CD4-positive, alpha-beta memory T cell (primary cell): ENCODE results near the gene RTBDN. TPM values are rescaled to one million over a fixed set of nuclear protein-coding genes. Genes with fewer than 3 reads are reported as not detected.

Experiments used
- CTCF ChIA-PET: fragments of 350-600 bp; sonication (Branson Sonifier 250); formaldehyde crosslinking; loops from one replicate; lab custom pipeline; 2021; ENCODE audit warnings: inconsistent platforms; ENCODE audit not compliant: partially characterized antibody; lab: Charles Lee
- POLR2A ChIA-PET: fragments of 350-600 bp; sonication (Branson Sonifier 250); formaldehyde crosslinking; loops from one replicate; lab custom pipeline; 2021; ENCODE audit not compliant: partially characterized antibody; lab: Charles Lee
- DNase-seq, 5 donors: peaks; one replicate each; pipeline versions ENCODE4 v3.0.0 to v3.0.0-alpha.2; 2020 to 2022; ENCODE audit warnings: mixed read lengths in 1 of 5
- H3K27ac ChIP-seq: one replicate; pipeline ENCODE4 v1.7.0; 2013; ENCODE audit warnings: low read depth, low read length
- H3K27me3 ChIP-seq: 2 replicates; pipeline ENCODE4 v1.7.0; 2013; ENCODE audit warnings: mild to moderate bottlenecking, low read length, moderate library complexity; ENCODE audit not compliant: insufficient read depth
- H3K36me3 ChIP-seq: 2 replicates; pipeline ENCODE4 v1.7.0; 2013; ENCODE audit warnings: mild to moderate bottlenecking, low read length, moderate library complexity; ENCODE audit not compliant: insufficient read depth
- H3K4me1 ChIP-seq: 2 replicates; pipeline ENCODE4 v1.7.0; 2013; ENCODE audit warnings: mild to moderate bottlenecking, low read length, moderate library complexity; ENCODE audit not compliant: insufficient read depth
- H3K4me3 ChIP-seq, 2 donors: one replicate each; pipeline ENCODE4 v1.7.0; 2013; ENCODE audit warnings: low read length in 2 of 2, mild to moderate bottlenecking in 1 of 2
- H3K9me3 ChIP-seq, 2 donors: one replicate each; pipeline ENCODE4 v1.7.0; 2013; ENCODE audit warnings: low read length in 2 of 2, control low read depth in 1 of 2; ENCODE audit not compliant: control insufficient read depth in 1 of 2
- H3K27ac Mint-ChIP-seq, 7 donors: one replicate each; pipeline ENCODE4 v1.8.0; 2020 to 2021; ENCODE audit warnings: mixed read lengths in 7 of 7, mild to moderate bottlenecking in 6 of 7, inconsistent platforms in 3 of 7, moderate library complexity in 3 of 7
- H3K27me3 Mint-ChIP-seq, 2 donors: one replicate each; pipeline ENCODE4 v1.8.0; 2020 to 2021; ENCODE audit warnings: mixed read lengths in 2 of 2
- H3K36me3 Mint-ChIP-seq, 2 donors: one replicate each; pipeline ENCODE4 v1.8.0; 2020 to 2021; ENCODE audit warnings: mixed read lengths in 2 of 2, inconsistent platforms in 1 of 2, mild to moderate bottlenecking in 1 of 2
- H3K4me1 Mint-ChIP-seq, 4 donors: one replicate each; pipeline ENCODE4 v1.8.0; 2020 to 2021; ENCODE audit warnings: mixed read lengths in 4 of 4, mild to moderate bottlenecking in 1 of 4
- H3K4me3 Mint-ChIP-seq, 8 donors: one replicate each; pipeline ENCODE4 v1.8.0; 2020 to 2021; ENCODE audit warnings: mixed read lengths in 8 of 8, mild to moderate bottlenecking in 7 of 8, moderate library complexity in 6 of 8, inconsistent platforms in 3 of 8
- H3K9me3 Mint-ChIP-seq, 8 donors: one replicate each; pipeline ENCODE4 v1.8.0; 2020 to 2021; ENCODE audit warnings: mixed read lengths in 8 of 8, mild to moderate bottlenecking in 5 of 8, inconsistent platforms in 3 of 8, moderate library complexity in 1 of 8
- intact Hi-C: fragments of 100-400 bp; cut with micrococcal nuclease; formaldehyde crosslinking; loops from one replicate; pipeline ENCODE4 v1.15.1; 2023
- polyA plus RNA-seq, 2 donors: library from polyadenylated mRNA; unstranded; fragments of 300-500 nt; fragmentation: Illumina TruSeq; gene quantifications; one replicate each; pipeline ENCODE4 v1.2.3, GENCODE V29; 2021
- total RNA-seq, 2 experiments: library from RNA; stranded (reverse); gene quantifications; one replicate each; pipeline ENCODE4 v1.2.3, GENCODE V29; 2021

RTBDN gene
- total and polyA plus RNA-seq, 4 experiments from 2014 or later: not detected

DNA sequence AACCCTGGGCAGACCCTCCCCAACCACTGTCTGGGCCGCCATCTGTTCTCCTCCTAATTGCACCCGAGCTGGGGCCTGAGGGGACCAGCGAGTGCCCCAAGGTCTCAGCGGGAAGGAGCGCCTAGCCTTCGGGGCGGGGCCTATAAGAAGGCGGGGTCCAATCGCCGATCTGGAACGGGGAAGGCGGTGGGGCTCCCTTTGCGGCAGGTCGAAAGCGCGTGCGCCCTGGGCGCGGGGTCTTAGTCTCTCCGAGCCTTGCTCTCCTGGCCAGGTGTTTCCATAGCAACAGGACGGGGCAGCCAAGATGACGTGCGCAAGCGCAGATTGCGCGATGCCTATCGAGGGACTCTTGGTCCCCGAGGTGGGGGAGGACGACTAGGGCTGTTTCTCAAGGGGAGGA, 6.7 kb upstream of the RTBDN start:
- CTCF ChIA-PET: no interaction called here
- Histone ChIP-seq H3K4me3 (no peak overlapping the region), H3K36me3 (no peaks in the 10 kb centered on the region), H3K9me3 (no peaks in the 10 kb centered on the region), H3K27ac (no peak overlapping the region), H3K27me3 (peaks cover 52% of the 10 kb centered on the region), H3K4me1 (peaks cover 29% of the 10 kb centered on the region)
- POLR2A ChIA-PET: no interaction called here
- H3K27ac Mint-ChIP-seq: no peak overlapping the region
- H3K9me3 Mint-ChIP-seq: peaks cover 0 to 4% (median under 1%) of the 10 kb centered on the region in 8 donors
- DNase-seq: no peak
- H3K27me3 Mint-ChIP-seq: peaks cover 60 to 61% of the 10 kb centered on the region in 2 donors
- peaks cover 0 to 3% of the 10 kb centered on the region in 2 donors for H3K36me3 Mint-ChIP-seq
- H3K4me3 Mint-ChIP-seq: peak overlapping the region in 5 of 8 donors; percentile 18 to 47 (median 29)
- peaks cover 18 to 40% (median 24%) of the 10 kb centered on the region in 4 donors for H3K4me1 Mint-ChIP-seq
- intact Hi-C loops: no loop called here

DNA sequence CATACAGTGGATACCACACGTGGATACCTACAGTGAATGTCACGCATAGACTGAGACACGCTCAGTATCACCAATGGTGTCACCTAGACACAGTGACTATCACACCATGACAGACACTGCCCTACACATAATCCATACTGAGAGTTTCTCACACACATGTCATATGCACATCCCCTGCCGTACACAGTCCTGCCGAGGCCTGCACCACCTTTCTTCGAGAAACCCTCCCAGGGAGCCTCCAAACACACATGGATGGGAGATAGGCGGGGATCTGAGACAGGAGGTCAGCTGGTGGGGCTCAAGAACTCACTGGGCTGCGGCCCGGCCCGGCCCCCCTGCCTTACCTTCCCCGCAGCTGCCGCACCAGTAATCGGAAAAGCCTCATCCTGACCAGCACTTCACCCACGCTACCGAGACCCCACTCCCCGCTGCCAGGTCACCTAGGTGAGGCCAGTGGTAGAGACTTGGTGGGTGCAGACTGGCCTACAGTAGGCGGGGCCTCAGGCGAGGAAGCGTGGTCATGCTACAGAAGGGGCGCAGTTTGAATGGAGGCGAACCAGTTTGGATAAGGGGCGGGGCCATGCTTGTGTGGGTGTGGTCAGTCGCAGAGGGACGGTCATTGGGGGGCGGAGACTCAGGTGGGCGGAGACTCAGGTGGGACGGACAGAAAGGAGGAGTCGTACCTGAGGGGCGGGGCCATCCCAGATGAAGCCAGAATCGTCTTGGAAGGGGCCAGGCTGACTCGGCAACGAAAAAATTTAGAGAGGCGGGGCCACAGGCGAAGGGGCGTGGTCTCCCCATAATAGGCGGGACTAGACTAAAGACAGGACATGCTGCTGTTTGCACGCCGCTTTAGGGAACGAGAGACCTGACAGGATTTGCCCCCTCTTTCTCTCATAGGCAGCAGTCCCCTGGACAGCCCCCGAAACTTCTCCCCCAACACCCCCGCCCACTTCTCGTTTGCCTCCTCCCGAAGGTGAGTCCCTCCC, 6.0 kb upstream of the RTBDN start:
- DNase-seq: no peak
- no peak overlapping the region for H3K27ac Mint-ChIP-seq
- peak overlapping the region in 5 of 8 donors; percentile 15 to 58 (median 20) for H3K4me3 Mint-ChIP-seq
- peaks cover 18 to 40% (median 24%) of the 10 kb centered on the region in 4 donors for H3K4me1 Mint-ChIP-seq
- Histone ChIP-seq H3K4me1 (peaks cover 29% of the 10 kb centered on the region), H3K27me3 (peaks cover 57% of the 10 kb centered on the region), H3K36me3 (no peaks in the 10 kb centered on the region), H3K4me3 (no peak overlapping the region), H3K9me3 (no peaks in the 10 kb centered on the region), H3K27ac (no peak overlapping the region)
- peaks cover 63% of the 10 kb centered on the region in 2 donors for H3K27me3 Mint-ChIP-seq
- ChIA-PET CTCF (interaction anchor here (0.6 kb wide), 1 partner anchor 162 kb away, joined by 3 read pairs; no protein-coding TSS in a partner anchor), POLR2A (no interaction called here)
- intact Hi-C loops: no loop called here
- peaks cover 0 to 4% (median under 1%) of the 10 kb centered on the region in 8 donors for H3K9me3 Mint-ChIP-seq
- peaks cover 0 to 3% of the 10 kb centered on the region in 2 donors for H3K36me3 Mint-ChIP-seq

DNA sequence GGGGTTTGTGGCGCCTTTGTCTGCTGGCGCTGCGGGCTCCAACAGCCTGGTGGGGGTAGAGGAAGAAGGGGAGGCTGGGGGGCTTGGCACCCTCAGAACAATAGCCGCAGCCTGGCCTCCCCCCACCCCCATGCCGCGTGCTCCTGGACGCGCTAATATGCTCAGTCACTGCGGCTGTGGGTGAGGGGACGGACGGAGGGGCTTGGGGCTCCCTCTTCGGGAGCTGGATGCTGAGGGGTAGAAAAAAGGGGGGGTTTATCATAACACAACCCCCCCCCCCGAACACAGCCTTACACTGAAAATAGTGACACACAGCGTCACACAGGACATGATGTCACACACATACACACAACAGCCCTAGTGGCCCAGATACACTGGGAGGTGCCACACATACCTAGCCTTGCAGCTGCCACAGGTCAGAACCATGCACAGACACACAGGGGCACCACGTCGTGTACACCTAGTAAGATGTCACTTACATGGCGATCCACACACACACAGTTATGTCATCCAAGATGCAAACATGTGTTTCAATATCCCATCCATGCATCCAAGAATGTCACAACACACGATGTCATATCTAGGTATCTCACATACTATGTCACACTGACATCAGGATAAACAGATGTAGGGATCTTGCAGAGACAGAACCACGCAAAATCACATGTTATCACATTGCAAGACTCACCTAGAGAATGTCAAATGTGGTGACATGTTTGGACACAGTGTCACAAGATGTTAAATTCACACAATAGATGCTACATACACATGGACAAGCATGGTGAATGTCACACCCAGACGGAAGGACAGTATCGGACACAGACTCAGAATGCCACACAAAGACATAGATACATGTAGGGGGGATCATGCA, 4.7 kb upstream of the RTBDN start:
- ChIA-PET CTCF (interaction anchor here (1.2 kb wide), 1 partner anchor 8 kb away, joined by 4 read pairs; no protein-coding TSS in a partner anchor), POLR2A (no interaction called here)
- intact Hi-C loops: no loop called here
- Mint-ChIP-seq H3K36me3 (peaks cover 2 to 3% of the 10 kb centered on the region in 2 donors), H3K4me1 (peaks cover 22 to 48% (median 30%) of the 10 kb centered on the region in 4 donors), H3K27ac (peak overlapping the region in 4 of 7 donors; percentile 23 to 87 (median 56)), H3K9me3 (peaks cover 0 to 7% (median under 1%) of the 10 kb centered on the region in 8 donors), H3K4me3 (peak overlapping the region; percentile 43 to 88 (median 71)), H3K27me3 (peaks cover 65 to 66% of the 10 kb centered on the region in 2 donors)
- DNase-seq: peak in 3 of 5 donors; percentile 41 to 62 (median 46)
- Histone ChIP-seq H3K9me3 (no peaks in the 10 kb centered on the region), H3K27ac (no peak overlapping the region), H3K27me3 (peaks cover 66% of the 10 kb centered on the region), H3K36me3 (no peaks in the 10 kb centered on the region), H3K4me1 (peaks cover 35% of the 10 kb centered on the region), H3K4me3 (peak overlapping the region in 1 of 2 donors; percentile 24)

DNA sequence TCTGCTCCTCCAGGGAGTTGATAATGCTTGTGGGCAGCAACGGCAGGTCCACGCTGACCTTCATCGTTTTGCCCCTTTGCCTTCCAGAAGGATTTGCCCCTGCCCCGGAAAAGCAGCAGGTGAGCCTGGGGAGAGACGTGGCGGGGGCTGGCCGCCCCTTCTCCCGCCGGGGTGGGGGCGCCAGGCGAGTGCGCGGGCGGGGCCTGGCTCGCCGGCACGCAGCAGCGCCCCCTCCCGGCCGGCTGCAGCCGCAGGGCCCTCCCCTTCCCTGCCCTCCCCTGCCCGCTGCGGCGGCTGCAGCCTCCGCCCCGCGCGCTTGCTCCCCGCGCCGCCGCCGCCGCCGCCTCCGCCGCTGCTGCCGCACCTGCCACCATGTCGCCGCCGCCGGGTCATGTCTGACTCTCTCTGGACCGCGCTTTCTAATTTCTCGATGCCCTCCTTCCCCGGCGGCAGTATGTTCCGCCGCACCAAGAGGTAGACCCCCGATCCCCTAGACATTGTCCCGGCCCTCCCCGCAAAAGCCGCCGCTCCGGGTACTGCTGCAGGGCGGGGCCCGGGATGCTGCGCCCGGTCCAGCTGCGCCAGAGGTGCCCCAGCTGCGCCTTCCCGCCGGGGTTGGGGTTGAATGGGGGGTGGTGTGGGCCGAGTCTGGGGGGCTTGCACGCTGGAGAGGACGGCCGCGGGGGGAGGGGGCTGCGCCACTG, 4.0 kb upstream of the RTBDN start, which contains the start of gene MAST1:
Gene MAST1 (plus strand): TSS at position 334 of the 704 bp plus-strand sequence. CDS start 58 bp downstream, at position 392.
- peaks cover 23 to 49% (median 31%) of the 10 kb centered on the region in 4 donors for H3K4me1 Mint-ChIP-seq
- Histone ChIP-seq H3K36me3 (no peaks in the 10 kb centered on the region), H3K4me1 (peaks cover 39% of the 10 kb centered on the region), H3K4me3 (peak within 1 kb of the TSS in 1 of 2 donors; percentile 24), H3K27me3 (peaks cover 66% of the 10 kb centered on the region), H3K27ac (no peak within 1 kb of the TSS), H3K9me3 (no peaks in the 10 kb centered on the region)
- peaks cover 64 to 65% of the 10 kb centered on the region in 2 donors for H3K27me3 Mint-ChIP-seq
- ChIA-PET POLR2A (no interaction called here), CTCF (interaction anchor here (1.2 kb wide), 1 partner anchor 9 kb away, joined by 4 read pairs; no protein-coding TSS in a partner anchor)
- H3K27ac Mint-ChIP-seq: peak within 1 kb of the TSS in 5 of 7 donors; percentile 23 to 87 (median 73)
- intact Hi-C loops: no loop called here
- H3K4me3 Mint-ChIP-seq: peak within 1 kb of the TSS; percentile 52 to 88 (median 71)
- peaks cover 2 to 3% of the 10 kb centered on the region in 2 donors for H3K36me3 Mint-ChIP-seq
- DNase-seq: peak in 4 of 5 donors; percentile 42 to 58 (median 55)
- H3K9me3 Mint-ChIP-seq: peaks cover 0 to 7% (median under 1%) of the 10 kb centered on the region in 8 donors

DNA sequence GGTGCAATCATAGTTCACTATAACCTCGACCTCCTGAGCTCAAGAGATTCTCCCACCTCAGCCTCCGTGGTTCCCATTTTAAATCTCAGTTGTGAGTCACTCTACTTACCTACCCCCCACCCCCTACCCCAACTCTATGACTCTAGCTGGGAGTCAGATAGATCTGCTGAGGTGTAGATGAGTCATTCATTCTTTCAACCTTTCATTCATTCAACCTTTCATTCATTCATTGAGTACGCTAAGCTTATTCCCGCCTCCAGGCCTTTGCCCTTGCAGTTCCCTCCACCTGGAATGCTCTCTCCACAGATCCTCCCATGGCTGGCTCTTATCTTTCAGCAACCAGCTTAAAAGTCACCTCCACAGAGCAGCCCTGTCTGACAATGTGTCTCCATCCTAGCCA, 2.8 kb upstream of the RTBDN start:
- H3K4me3 Mint-ChIP-seq: peak overlapping the region in 5 of 8 donors; percentile 1 to 63 (median 6)
- peak overlapping the region in 2 of 7 donors; percentile 8 to 73 for H3K27ac Mint-ChIP-seq
- H3K36me3 Mint-ChIP-seq: peaks cover 3 to 4% of the 10 kb centered on the region in 2 donors
- no peak for DNase-seq
- CTCF ChIA-PET: interaction anchor here (0.8 to 1.5 kb wide), 8 partner anchors 9 to 76 kb away, joined by 3 to 6 read pairs (median 4); partner anchors contain the start of genes PRDX2 and THSD8
- Histone ChIP-seq H3K4me3 (no peak overlapping the region), H3K9me3 (no peaks in the 10 kb centered on the region), H3K27ac (no peak overlapping the region), H3K27me3 (peaks cover 77% of the 10 kb centered on the region), H3K36me3 (no peaks in the 10 kb centered on the region), H3K4me1 (peaks cover 50% of the 10 kb centered on the region)
- POLR2A ChIA-PET: no interaction called here
- peaks cover 0 to 7% (median 4%) of the 10 kb centered on the region in 8 donors for H3K9me3 Mint-ChIP-seq
- peaks cover 66% of the 10 kb centered on the region in 2 donors for H3K27me3 Mint-ChIP-seq
- peaks cover 26 to 58% (median 38%) of the 10 kb centered on the region in 4 donors for H3K4me1 Mint-ChIP-seq
- intact Hi-C loops: no loop called here

DNA sequence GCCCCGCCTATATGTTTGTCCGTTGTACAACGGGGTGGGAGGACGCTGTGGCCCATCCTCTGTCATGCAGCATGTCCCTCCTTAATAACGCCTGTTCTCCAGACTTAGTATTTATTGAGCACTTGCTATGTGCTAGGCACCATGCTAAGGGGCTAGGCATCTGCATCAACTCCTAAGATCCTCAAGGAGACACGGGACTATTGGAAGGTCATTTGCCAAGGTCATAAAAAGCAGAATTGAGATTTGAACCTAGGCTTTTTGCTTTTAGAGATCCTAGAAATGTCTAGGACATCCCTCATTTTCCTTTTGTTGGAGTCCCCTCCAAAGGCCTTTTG, 2.1 kb upstream of the RTBDN start:
- Mint-ChIP-seq H3K9me3 (peaks cover 0 to 12% (median 4%) of the 10 kb centered on the region in 8 donors), H3K36me3 (peaks cover 0 to 4% of the 10 kb centered on the region in 2 donors), H3K4me3 (peak overlapping the region in 2 of 8 donors; percentile 37 to 59), H3K4me1 (peaks cover 26 to 62% (median 42%) of the 10 kb centered on the region in 4 donors), H3K27me3 (peaks cover 67 to 68% of the 10 kb centered on the region in 2 donors), H3K27ac (peak overlapping the region in 1 of 7 donors; percentile 8)
- intact Hi-C loops: no loop called here
- Histone ChIP-seq H3K4me3 (no peak overlapping the region), H3K36me3 (no peaks in the 10 kb centered on the region), H3K27ac (no peak overlapping the region), H3K27me3 (peaks cover 79% of the 10 kb centered on the region), H3K9me3 (no peaks in the 10 kb centered on the region), H3K4me1 (peaks cover 52% of the 10 kb centered on the region)
- ChIA-PET CTCF (interaction anchor here (0.8 to 1.5 kb wide), 5 partner anchors 9 to 70 kb away, joined by 3 to 5 read pairs (median 4); no protein-coding TSS in a partner anchor), POLR2A (no interaction called here)
- no peak for DNase-seq
